PFSK-1 (cell line): ENCODE measurements around the gene BRAT1.

Experiments
- POLR2AphosphoS5 ChIP-seq: IDR thresholded peaks from 2 replicates; pipeline ENCODE4 v1.6.1; 2012; ENCODE audit warnings: low read depth, mild to moderate bottlenecking, control low read depth, low read length, moderate library complexity
- SIN3A ChIP-seq: IDR thresholded peaks from 2 replicates; pipeline ENCODE4 v1.6.1; 2012; ENCODE audit warnings: mild to moderate bottlenecking, low read length, moderate library complexity, borderline replicate concordance; ENCODE audit not compliant: insufficient read depth
- TAF1 ChIP-seq: IDR thresholded peaks from 2 replicates; pipeline ENCODE4 v1.6.1; 2012; ENCODE audit warnings: low read length, control low read depth, borderline replicate concordance; ENCODE audit not compliant: insufficient read depth

- TF ChIP-seq SIN3A: no peak
- no peak for TF ChIP-seq TAF1
- no peak for TF ChIP-seq POLR2AphosphoS5
Measured at GRCh38 chr7:2575733-2576340, 20.5 kb upstream of the BRAT1 start.
